ENCODE measurements around the gene DCBLD1. TPM values are rescaled to one million over a fixed set of nuclear protein-coding genes. Genes with fewer than 3 reads are reported as not detected.

Gene DCBLD1
- total and polyA plus RNA-seq, 2 donors (not counting 3 experiments of a cell fraction or from before 2014, with no cell fraction given), result 30.2 to 44.3 TPM

GRCh38 chr6:117495425-117495824 lies 13.0 kb downstream of the DCBLD1 start:
- no peak for TF ChIP-seq POLR2A (IDR thresholded peaks at IDR 0.05; ENCODE audit: low read depth, low read length)
- TF ChIP-seq JUN (IDR thresholded peaks at IDR 0.05; ENCODE audit: borderline replicate concordance, insufficient read depth, insufficient read length, low read depth), result no peak
- no peak for TF ChIP-seq EZH2 (IDR thresholded peaks at IDR 0.05; ENCODE audit: borderline replicate concordance, low read depth, low read length, severe bottlenecking)
- no peak for TF ChIP-seq GATA2 (IDR thresholded peaks at IDR 0.05; ENCODE audit: insufficient read depth, insufficient read length, low read depth, low read length)
- no peak for TF ChIP-seq POLR2AphosphoS5 (IDR thresholded peaks at IDR 0.05; ENCODE audit: insufficient read depth, low read depth, low read length)
- no peak for TF ChIP-seq CTCF (IDR thresholded peaks at IDR 0.05; ENCODE audit: extremely low read depth in 1 of 2, insufficient read depth in 1 of 2, low read depth in 1 of 2, low read length in 2 of 2)
- TF ChIP-seq MAX (IDR thresholded peaks at IDR 0.05; ENCODE audit: insufficient read depth, insufficient read length), result no peak
- TF ChIP-seq MYC (IDR thresholded peaks at IDR 0.05; ENCODE audit: low read depth, low read length), result no peak
- TF ChIP-seq FOS (IDR thresholded peaks at IDR 0.05; ENCODE audit: borderline replicate concordance, insufficient read depth, low read length), result no peak
- Histone ChIP-seq H3K9me1 (replicated peaks; ENCODE audit: control insufficient read depth, extremely low read depth, insufficient read depth, low read length) (no peaks in the 10 kb centered on the region), H3K27me3 (ENCODE audit: control insufficient read depth in 2 of 2, insufficient read depth in 2 of 2, low read length in 2 of 2) (no peaks in the 10 kb centered on the region), H3K9me3 (replicated peaks; ENCODE audit: control insufficient read depth, insufficient read depth, low read length) (no peaks in the 10 kb centered on the region), H3K27ac (ENCODE audit: insufficient read depth, low read depth, low read length) (peak overlapping the region; percentile 99), H3K4me2 (ENCODE audit: insufficient read depth, low read length) (peak overlapping the region; percentile 74), H3K4me3 (replicated peaks in 1 of 3; ENCODE audit: insufficient read depth in 1 of 3, low read depth in 1 of 3, low read length in 3 of 3) (no peak overlapping the region), H3K9ac (replicated peaks; ENCODE audit: extremely low read depth, insufficient read depth, low read length) (peak overlapping the region; percentile 83), H4K20me1 (replicated peaks; ENCODE audit: control insufficient read depth, extremely low read depth, insufficient read depth, low read length) (no peaks in the 10 kb centered on the region), H3K4me1 (ENCODE audit: control insufficient read depth, extremely low read depth, insufficient read depth, low read length) (peaks cover 85% of the 10 kb centered on the region), H3K79me2 (ENCODE audit: control insufficient read depth, insufficient read depth, low read length) (peaks cover 71% of the 10 kb centered on the region), H3K36me3 (ENCODE audit: control insufficient read depth in 2 of 2, extremely low read depth in 1 of 2, insufficient read depth in 2 of 2, low read length in 2 of 2) (no peaks in the 10 kb centered on the region), H2AFZ (ENCODE audit: low read depth, low read length) (no peak overlapping the region)
- no peak for FAIRE-seq
- dilution Hi-C loops (cut with MboI; ENCODE audit: extremely low pct_ligation_motif_present, low sequenced_read_pairs) (no loop called here), intact Hi-C loops (cut with micrococcal nuclease) (loop anchor here (10.0 kb wide), 2 partner anchors 1209 to 1399 kb away; partner anchors contain the start of gene ASF1A)
- DNase-seq (ENCODE audit: low read depth, low spot score), result no peak
- CTCF ChIA-PET, result interaction anchor here (1.0 to 2.5 kb wide), 3 partner anchors 10 to 46 kb away, joined by 3 to 9 read pairs (median 7); no protein-coding TSS in a partner anchor
- no TSS peak for BruUV-seq (replicated peaks)
- POLR2A ChIA-PET, result no interaction called here

All from endothelial cell of umbilical vein (primary cell).